T-cell (primary cell): ENCODE measurements around the gene RAP2B. TPM values are rescaled to one million over a fixed set of nuclear protein-coding genes. Genes with fewer than 3 reads are reported as not detected.

Experiments
- ATAC-seq, 4 experiments: fragments of 200-7000 bp in 3 of 4; fragments of 150-1000 bp in 1 of 4; cut with Tn5 transposase; replicated peaks in 1 of 4; 1 replicate in 3 of 4; 2 replicates in 1 of 4; pipeline ENCODE4 v1.10.0; 2021; ENCODE audit warnings: moderate library complexity in 3 of 4, mild to moderate bottlenecking in 2 of 4, moderate number of reproducible peaks in 1 of 4
- CTCF ChIA-PET, 2 donors: fragments of 300-600 bp; sonication (Branson Sonifier 250); formaldehyde crosslinking; loops; one replicate each; lab custom pipeline; 2022; ENCODE audit warnings: antibody characterized with exemption in 2 of 2; lab: Charles Lee
- POLR2A ChIA-PET, 2 donors: fragments of 300-600 bp; sonication (Branson Sonifier 250); formaldehyde crosslinking; loops; one replicate each; lab custom pipeline; 2022; ENCODE audit warnings: antibody characterized with exemption in 2 of 2; lab: Charles Lee
- DNase-seq, 35 experiments: peaks; one replicate each; pipeline versions ENCODE4 v3.0.0 to v3.0.0-alpha.2; 2013 to 2023
- H3K27ac ChIP-seq: one replicate; pipeline ENCODE4 v1.5.1; 2013; ENCODE audit warnings: low read length
- H3K27me3 ChIP-seq, 2 experiments: replicated peaks in 1 of 2; 1 replicate in 1 of 2; 2 replicates in 1 of 2; pipeline versions ENCODE4 v1.6.1 to v1.7.0; 2013; ENCODE audit warnings: low read length in 1 of 2, mixed read lengths in 1 of 2; ENCODE audit not compliant: control insufficient read depth in 2 of 2, insufficient read depth in 2 of 2; ENCODE audit errors: extremely low read depth in 1 of 2
- H3K36me3 ChIP-seq, 2 donors: 1 replicate in 1 of 2; 2 replicates in 1 of 2; pipeline versions ENCODE4 v1.6.1 to v1.7.0; 2013; ENCODE audit warnings: low read length in 1 of 2; ENCODE audit not compliant: control insufficient read depth in 2 of 2, insufficient read depth in 1 of 2; ENCODE audit errors: extremely low read depth in 1 of 2
- H3K4me1 ChIP-seq, 2 experiments: 1 replicate in 1 of 2; 2 replicates in 1 of 2; pipeline versions ENCODE4 v1.6.1 to v1.7.0; 2013; ENCODE audit warnings: low read length in 2 of 2, mixed read lengths in 1 of 2; ENCODE audit not compliant: insufficient read depth in 2 of 2, control insufficient read depth in 1 of 2; ENCODE audit errors: extremely low read depth in 1 of 2
- H3K4me3 ChIP-seq, 2 donors: 1 replicate in 1 of 2; 2 replicates in 1 of 2; pipeline versions ENCODE4 v1.5.1 to v1.7.0; 2013; ENCODE audit warnings: mild to moderate bottlenecking in 2 of 2, low read length in 1 of 2, moderate library complexity in 1 of 2; ENCODE audit not compliant: control insufficient read depth in 1 of 2; ENCODE audit errors: extremely low read depth in 1 of 2
- H3K9me3 ChIP-seq: 2 replicates; pipeline ENCODE4 v1.7.0; 2013
- H3K27ac Mint-ChIP-seq, 2 donors: one replicate each; pipeline ENCODE4 v1.8.0; 2020 to 2021; ENCODE audit warnings: mild to moderate bottlenecking in 2 of 2, mixed read lengths in 2 of 2
- H3K27me3 Mint-ChIP-seq, 2 donors: one replicate each; pipeline ENCODE4 v1.8.0; 2021 to 2022; ENCODE audit warnings: mixed read lengths in 2 of 2
- H3K36me3 Mint-ChIP-seq: one replicate; pipeline ENCODE4 v1.8.0; 2021; ENCODE audit warnings: mixed read lengths
- H3K4me1 Mint-ChIP-seq, 3 donors: one replicate each; pipeline ENCODE4 v1.8.0; 2020 to 2022; ENCODE audit warnings: mixed read lengths in 3 of 3, mild to moderate bottlenecking in 1 of 3
- H3K4me3 Mint-ChIP-seq, 3 donors: one replicate each; pipeline ENCODE4 v1.8.0; 2020 to 2022; ENCODE audit warnings: mild to moderate bottlenecking in 3 of 3, mixed read lengths in 3 of 3, moderate library complexity in 3 of 3
- H3K9me3 Mint-ChIP-seq, 3 donors: one replicate each; pipeline ENCODE4 v1.8.0; 2020 to 2022; ENCODE audit warnings: mixed read lengths in 3 of 3
- WGBS: methylation state at CpG from one replicate; pipeline ENCODE4 v1.1.5; 2013; ENCODE audit warnings: missing lambda C conversion rate; ENCODE audit not compliant: insufficient coverage; 5-methylcytosine and 5-hydroxymethylcytosine counted together
- total RNA-seq, 35 experiments: library from RNA in 6 of 35; stranded (reverse) in 6 of 35; fragments of 120-200 nt in 1 of 35; gene quantifications; one replicate each; pipeline versions ENCODE4 v1.2.1 to v1.2.4 and lab custom pipeline; 2013 to 2026

Gene RAP2B
- total RNA-seq, 5 donors from 2014 or later (not counting 1 experiment from before 2014, with no cell fraction given), result 16.3 to 35.8 (median 28.1) TPM

DNA sequence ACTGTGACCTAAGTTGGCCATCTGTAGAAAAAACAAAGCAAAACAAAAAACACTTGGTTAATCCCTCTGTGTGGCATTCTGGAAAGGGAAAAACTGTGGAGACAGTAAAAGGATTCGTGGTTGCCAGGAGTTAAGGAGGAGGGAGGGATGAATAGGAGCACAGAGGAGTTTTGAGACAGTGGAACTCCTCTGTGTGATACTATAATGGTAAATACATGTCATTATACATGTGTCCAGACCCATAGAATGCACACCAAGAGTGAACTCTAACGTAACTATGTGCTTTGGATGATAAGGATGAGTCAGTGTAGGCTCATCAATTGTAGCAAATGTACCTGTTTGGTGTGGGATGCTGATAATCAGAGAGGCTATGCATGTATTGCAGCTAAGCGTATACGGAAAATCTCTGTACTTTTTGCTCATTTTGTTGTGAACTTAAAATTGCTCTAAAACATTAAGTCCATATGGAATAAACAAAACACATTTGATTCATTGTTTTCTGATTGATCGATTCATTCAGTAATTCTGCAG is 33.4 kb downstream of the RAP2B start:
- H3K9me3 Mint-ChIP-seq, result no peaks in the 10 kb centered on the region
- H3K4me3 Mint-ChIP-seq, result no peak overlapping the region
- H3K27me3 Mint-ChIP-seq, result no peaks in the 10 kb centered on the region
- H3K27ac Mint-ChIP-seq, result no peak overlapping the region
- H3K9me3 ChIP-seq, result no peaks in the 10 kb centered on the region
- H3K36me3 ChIP-seq, result no peaks in the 10 kb centered on the region
- ATAC-seq, result no peak
- peaks cover 3% of the 10 kb centered on the region for H3K36me3 Mint-ChIP-seq
- ChIA-PET POLR2A (interaction anchor here in 1 of 2 donors (0.6 kb wide), 1 partner anchor 51 kb away, joined by 3 read pairs; no protein-coding TSS in a partner anchor), CTCF (interaction anchor here in 1 of 2 donors (0.6 kb wide), 1 partner anchor 118 kb away, joined by 3 read pairs; no protein-coding TSS in a partner anchor)
- DNase-seq, result no peak
- no peaks in the 10 kb centered on the region for H3K4me1 ChIP-seq
- H3K27me3 ChIP-seq, result no peaks in the 10 kb centered on the region
- H3K27ac ChIP-seq, result no peak overlapping the region
- H3K4me1 Mint-ChIP-seq, result peaks cover 0 to 6% (median 2%) of the 10 kb centered on the region in 3 donors
- 100% methylated on average over 3 of the region's 5 CpGs for WGBS
- H3K4me3 ChIP-seq, result no peak overlapping the region

DNA sequence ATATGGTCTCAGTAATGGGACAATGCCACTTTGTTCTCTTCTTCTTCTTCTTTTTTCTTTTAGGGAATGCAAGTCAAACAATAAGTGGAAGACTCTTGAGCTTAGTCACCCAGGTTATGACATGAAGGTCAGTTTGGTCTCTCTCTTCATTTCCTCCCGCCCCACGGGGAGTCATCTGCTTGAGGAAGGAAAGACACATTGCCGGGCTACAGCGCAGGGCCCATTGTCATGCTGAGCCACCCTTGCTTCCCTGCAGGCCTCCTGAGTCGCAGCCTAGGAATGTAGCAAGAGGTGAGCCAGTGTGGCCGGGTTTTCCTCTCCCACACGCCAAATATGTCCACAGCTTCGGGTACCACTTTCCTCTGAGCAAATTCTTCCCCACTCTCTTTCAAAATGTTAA is 47.6 kb downstream of the RAP2B start:
- Histone ChIP-seq H3K4me1 (peaks cover 8 to 15% of the 10 kb centered on the region in 2 experiments), H3K36me3 (no peaks in the 10 kb centered on the region), H3K4me3 (no peak overlapping the region), H3K9me3 (no peaks in the 10 kb centered on the region), H3K27ac (no peak overlapping the region), H3K27me3 (no peaks in the 10 kb centered on the region)
- peak overlapping the region; percentile 75 to 82 for H3K27ac Mint-ChIP-seq
- ATAC-seq (no peak), DNase-seq (peak in 2 of 35 experiments; percentile 19 to 20)
- WGBS, result 90% methylated on average over 2 of the region's 8 CpGs
- H3K4me3 Mint-ChIP-seq, result peak overlapping the region in 2 of 3 donors; percentile 19 to 54
- H3K36me3 Mint-ChIP-seq, result no peaks in the 10 kb centered on the region
- H3K27me3 Mint-ChIP-seq, result no peaks in the 10 kb centered on the region
- peaks cover 37 to 47% (median 37%) of the 10 kb centered on the region in 3 donors for H3K4me1 Mint-ChIP-seq
- ChIA-PET POLR2A (interaction anchor here (0.5 to 0.7 kb wide), 3 partner anchors 9 to 100 kb away, joined by 4 to 8 read pairs (median 6); no protein-coding TSS in a partner anchor), CTCF (interaction anchor here (0.5 to 1.9 kb wide), 19 partner anchors 9 to 167 kb away, joined by 3 to 9 read pairs (median 4); partner anchors contain the start of gene RAP2B (in 1 of the 2))
- H3K9me3 Mint-ChIP-seq, result no peaks in the 10 kb centered on the region

DNA sequence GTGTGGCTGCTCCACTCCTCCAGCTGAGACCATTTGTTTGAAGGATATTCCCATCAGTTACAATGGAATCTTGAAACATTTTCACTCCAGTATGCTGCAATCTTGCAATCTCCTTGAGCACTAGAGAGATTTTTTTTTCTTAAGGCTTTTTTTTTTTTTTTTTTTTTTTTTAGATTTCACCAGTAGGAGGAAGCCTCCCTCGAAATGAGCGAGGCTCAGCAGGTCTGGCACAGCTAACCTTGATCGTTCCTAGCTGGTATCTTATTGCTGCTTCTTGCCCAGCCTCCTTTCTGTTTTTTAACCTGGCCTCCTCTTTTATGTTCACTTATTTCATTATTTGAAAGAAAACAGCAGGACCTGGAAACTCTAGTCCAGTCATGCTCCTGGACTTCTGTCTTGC is 48.1 kb downstream of the RAP2B start:
- ATAC-seq (peak; percentile 50 to 92 (median 86)), DNase-seq (peak in 26 of 35 experiments; percentile 7 to 67 (median 20))
- Mint-ChIP-seq H3K27ac (peak overlapping the region; percentile 75 to 82), H3K4me3 (peak overlapping the region; percentile 31 to 54 (median 46)), H3K27me3 (no peaks in the 10 kb centered on the region), H3K9me3 (no peaks in the 10 kb centered on the region), H3K36me3 (no peaks in the 10 kb centered on the region), H3K4me1 (peaks cover 39 to 51% (median 40%) of the 10 kb centered on the region in 3 donors)
- 32% methylated on average over 3 of the region's 3 CpGs for WGBS
- Histone ChIP-seq H3K4me1 (peaks cover 8 to 15% of the 10 kb centered on the region in 2 experiments), H3K27me3 (no peaks in the 10 kb centered on the region), H3K36me3 (no peaks in the 10 kb centered on the region), H3K27ac (no peak overlapping the region), H3K9me3 (no peaks in the 10 kb centered on the region), H3K4me3 (no peak overlapping the region)
- ChIA-PET CTCF (interaction anchor here (0.6 to 1.7 kb wide), 20 partner anchors 9 to 556 kb away, joined by 3 to 15 read pairs (median 4); no protein-coding TSS in a partner anchor), POLR2A (interaction anchor here (0.5 to 0.7 kb wide), 2 partner anchors 9 to 161 kb away, joined by 3 to 6 read pairs; no protein-coding TSS in a partner anchor)

DNA sequence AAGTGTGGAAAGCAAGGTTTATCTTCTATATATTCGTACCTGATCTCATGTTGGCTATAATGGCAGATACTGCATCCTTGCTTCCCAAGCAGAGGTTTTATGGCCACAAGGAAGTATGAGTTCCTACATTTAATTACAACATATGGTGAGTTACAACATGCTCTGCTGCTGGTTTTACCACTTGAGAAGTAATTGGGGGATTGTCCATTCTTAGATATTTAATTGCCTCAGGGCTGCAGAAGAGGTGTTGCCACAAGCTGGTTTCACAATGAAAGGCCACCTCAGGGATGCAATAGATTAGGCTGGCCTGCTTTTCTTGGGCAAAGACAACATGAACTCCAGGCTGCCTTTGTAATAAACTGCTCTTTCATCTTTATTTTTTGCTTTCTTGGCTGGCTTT is 48.6 kb downstream of the RAP2B start:
- Mint-ChIP-seq H3K36me3 (no peaks in the 10 kb centered on the region), H3K27ac (peak overlapping the region; percentile 75 to 82), H3K4me1 (peaks cover 44 to 56% (median 45%) of the 10 kb centered on the region in 3 donors), H3K27me3 (no peaks in the 10 kb centered on the region), H3K9me3 (no peaks in the 10 kb centered on the region), H3K4me3 (peak overlapping the region in 1 of 3 donors; percentile 54)
- WGBS, result 100% methylated on average over 1 of the region's 1 CpG
- Histone ChIP-seq H3K9me3 (no peaks in the 10 kb centered on the region), H3K27ac (no peak overlapping the region), H3K4me3 (no peak overlapping the region), H3K36me3 (no peaks in the 10 kb centered on the region), H3K4me1 (peaks cover 8 to 15% of the 10 kb centered on the region in 2 experiments), H3K27me3 (no peaks in the 10 kb centered on the region)
- no peak for DNase-seq
- ChIA-PET CTCF (interaction anchor here (0.6 to 1.5 kb wide), 13 partner anchors 10 to 555 kb away, joined by 3 to 15 read pairs (median 5); no protein-coding TSS in a partner anchor), POLR2A (interaction anchor here in 1 of 2 donors (0.5 kb wide), 1 partner anchor 161 kb away, joined by 3 read pairs; no protein-coding TSS in a partner anchor)
- no peak for ATAC-seq

DNA sequence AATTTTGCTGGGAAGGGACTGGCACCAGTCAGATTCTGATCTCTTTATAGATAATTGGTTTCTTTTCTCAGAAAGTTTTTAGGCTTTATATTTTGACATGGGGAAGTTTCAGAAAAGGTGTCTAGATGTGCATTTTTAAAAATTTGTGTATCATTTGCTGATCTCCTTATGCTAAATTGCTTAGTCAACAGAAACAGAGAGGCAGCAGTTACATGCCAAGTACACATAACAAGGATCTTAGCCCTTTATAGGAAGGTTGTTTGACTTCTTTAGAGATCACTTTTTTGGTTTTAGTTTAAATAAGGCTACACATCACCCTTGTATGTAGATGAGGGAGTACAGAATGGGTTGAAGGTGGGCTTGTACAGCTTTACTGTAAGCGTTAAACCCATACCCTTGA is 53.5 kb downstream of the RAP2B start:
- Mint-ChIP-seq H3K4me3 (no peak overlapping the region), H3K27me3 (no peaks in the 10 kb centered on the region), H3K4me1 (peaks cover 67 to 75% (median 71%) of the 10 kb centered on the region in 3 donors), H3K27ac (peak overlapping the region in 1 of 2 donors; percentile 72), H3K36me3 (peaks cover 9% of the 10 kb centered on the region), H3K9me3 (peaks cover 4 to 18% (median 9%) of the 10 kb centered on the region in 3 donors)
- no CpG with 5 or more reads among the region's 1 CpG for WGBS
- POLR2A ChIA-PET, result no interaction called here
- no peak for ATAC-seq
- Histone ChIP-seq H3K9me3 (no peaks in the 10 kb centered on the region), H3K4me1 (peaks cover 21 to 27% of the 10 kb centered on the region in 2 experiments), H3K4me3 (no peak overlapping the region), H3K27ac (no peak overlapping the region), H3K36me3 (no peaks in the 10 kb centered on the region), H3K27me3 (no peaks in the 10 kb centered on the region)
- no peak for DNase-seq
- CTCF ChIA-PET, result no interaction called here

DNA sequence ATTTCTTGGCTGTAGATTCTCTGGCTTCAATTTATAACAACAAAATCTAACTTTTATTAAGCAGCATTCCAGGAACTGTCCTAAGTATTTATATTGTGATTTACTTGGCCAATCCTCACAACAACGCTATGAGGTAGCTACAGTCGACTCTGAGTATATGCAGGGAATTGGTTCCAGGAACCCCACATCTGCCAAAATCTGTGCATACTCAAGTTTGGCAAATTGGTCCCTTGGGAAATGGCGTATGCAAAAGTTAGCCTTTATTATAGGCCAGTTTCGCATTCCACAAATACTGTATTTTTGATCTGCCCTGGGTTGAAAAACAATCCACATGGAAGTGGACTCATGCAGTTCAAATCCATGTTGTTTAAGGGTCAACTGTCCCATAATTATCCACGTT is 53.9 kb downstream of the RAP2B start:
- no peaks in the 10 kb centered on the region for H3K36me3 ChIP-seq
- no peak overlapping the region for H3K27ac Mint-ChIP-seq
- H3K9me3 ChIP-seq, result no peaks in the 10 kb centered on the region
- no peaks in the 10 kb centered on the region for H3K27me3 ChIP-seq
- no peak overlapping the region for H3K27ac ChIP-seq
- H3K27me3 Mint-ChIP-seq, result no peaks in the 10 kb centered on the region
- H3K4me3 ChIP-seq, result no peak overlapping the region
- DNase-seq (no peak), ATAC-seq (no peak)
- POLR2A ChIA-PET, result no interaction called here
- CTCF ChIA-PET, result interaction anchor here in 1 of 2 donors (0.5 to 0.6 kb wide), 2 partner anchors 36 to 1762 kb away, joined by 3 to 6 read pairs; no protein-coding TSS in a partner anchor
- H3K9me3 Mint-ChIP-seq, result peaks cover 4 to 19% (median 9%) of the 10 kb centered on the region in 3 donors
- peaks cover 20 to 28% of the 10 kb centered on the region in 2 experiments for H3K4me1 ChIP-seq
- no peak overlapping the region for H3K4me3 Mint-ChIP-seq
- peaks cover 9% of the 10 kb centered on the region for H3K36me3 Mint-ChIP-seq
- WGBS, result 100% methylated on average over 1 of the region's 5 CpGs
- H3K4me1 Mint-ChIP-seq, result peaks cover 67 to 75% (median 71%) of the 10 kb centered on the region in 3 donors
